Measurements from ENCODE around the gene SEPSECS. TPM values are rescaled to one million over a fixed set of nuclear protein-coding genes. Genes with fewer than 3 reads are reported as not detected.

The SEPSECS gene
- total RNA-seq (2021; fragmentation: NEBNext Ultra II Directional; extraction: Animal tissue kit (Norgen Biotek cat#: 25700)) (4.1 and 4.4 TPM in 2 replicates), polyA plus RNA-seq (2011; rRNA removed) (1.1 and 1.9 TPM in 2 replicates), polyA minus RNA-seq (2011; rRNA and poly(A)+ RNA removed) (4.9 and 5.9 TPM in 2 replicates)
- 2.4 TPM for polyA plus RNA-seq (2011; cell fraction: cytosol; rRNA removed)
- polyA plus RNA-seq (2011; cell fraction: nucleus; rRNA removed): 1.2 TPM
- polyA plus RNA-seq (2012, experiment 1 of 2): 1.6 to 2.8 TPM (median 1.9 TPM) in 4 replicates
- 0.13 TPM for polyA plus RNA-seq (2012, experiment 2 of 2)
- 2.2 TPM for polyA plus RNA-seq (2013, experiment 1 of 2)
- 2.0 TPM for polyA plus RNA-seq (2013, experiment 2 of 2)
- polyA minus RNA-seq (2011; cell fraction: cytosol; rRNA and poly(A)+ RNA removed): 7.7 TPM
- polyA minus RNA-seq (2011; cell fraction: nucleus; rRNA and poly(A)+ RNA removed): 9.7 TPM
- long read RNA-seq, experiment 1: 0 reads
- long read RNA-seq, experiment 2, partial matches to known transcripts: 2 of 2 reads
- long read RNA-seq, experiment 2, other reads (novel, unspliced or antisense): 0 of 2 reads

DNA sequence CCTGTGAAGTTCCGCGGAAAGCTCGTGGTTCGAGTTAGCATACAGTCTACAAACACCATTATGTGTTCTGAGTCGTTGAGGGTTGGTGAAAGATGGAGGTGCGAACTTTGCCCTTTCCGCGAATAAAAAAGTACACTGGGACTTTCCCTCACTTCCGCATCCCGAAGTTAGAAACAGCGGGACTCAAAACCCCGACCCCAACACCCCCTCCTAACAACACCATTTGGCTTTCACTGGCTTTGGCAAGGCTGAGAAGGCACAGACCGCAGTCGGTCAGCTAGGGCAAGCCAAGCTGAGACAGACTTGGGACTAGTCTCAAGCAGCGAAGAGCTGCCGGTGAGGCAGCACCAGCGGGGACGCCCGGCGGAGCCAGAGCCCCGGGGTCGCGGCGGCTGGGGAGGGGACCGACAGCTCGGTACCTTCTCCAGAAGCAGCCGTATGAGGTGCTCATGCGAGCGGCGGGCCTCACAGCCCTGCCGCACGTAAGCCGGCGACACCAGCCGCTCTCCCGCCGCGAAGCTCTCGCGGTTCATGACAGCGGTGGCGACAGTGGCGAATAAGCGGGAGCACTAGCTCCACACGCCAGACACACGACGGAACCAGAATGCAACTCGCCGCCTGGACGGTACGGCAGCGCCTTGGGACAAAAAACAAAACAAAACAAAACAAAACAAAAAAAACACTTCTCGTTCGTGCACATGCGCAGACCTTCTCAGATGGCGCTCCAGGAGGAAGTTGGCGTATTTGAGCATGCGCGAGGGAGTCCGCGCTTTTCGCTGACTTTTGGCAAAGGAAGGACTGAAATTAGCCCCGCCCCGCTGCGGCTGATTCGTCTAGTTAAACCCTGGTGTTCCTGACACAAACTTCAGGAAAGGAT, at the start of gene SEPSECS:
Gene SEPSECS, minus strand, starts transcription at position 613 of the 877 bp plus-strand sequence. Its CDS starts 80 bp downstream, at position 533.
- no peaks in the 10 kb centered on the region for H3K27me3 ChIP-seq (replicated peaks in 1 of 4; ENCODE audit: control insufficient read depth in 3 of 4, extremely low read depth in 1 of 4, insufficient read depth in 3 of 4, low read length in 3 of 4)
- peak within 1 kb of the TSS; percentile 79; the same call in 1 of the 2 replicates for H3K18ac ChIP-seq (ENCODE audit: extremely low read depth, low read length)
- no peaks in the 10 kb centered on the region for H3K79me2 ChIP-seq (ENCODE audit: control insufficient read depth in 1 of 2, insufficient read depth in 2 of 2, low read length in 2 of 2)
- peak within 1 kb of the TSS; percentile 67 to 82 (median 82) for H3K4me3 ChIP-seq (ENCODE audit: extremely low read depth in 1 of 4, insufficient read depth in 2 of 4, low read depth in 3 of 4, low read length in 4 of 4)
- WGBS, 2 experiments (ENCODE audit: extremely low coverage in 1 of 2, insufficient coverage in 1 of 2, insufficient read length in 1 of 2, insufficient replicate concordance in 2 of 2, low coverage in 1 of 2, low lambda C conversion rate in 2 of 2, missing lambda C conversion rate in 1 of 2): 3% methylated on average over 66 of the region's 66 CpGs; no CpG with 5 or more reads in 1 of the 2 experiments
- POLR2A ChIA-PET (ENCODE audit: partially characterized antibody): interaction anchor here (1.5 to 2.4 kb wide), 3 partner anchors 15 to 153 kb away, joined by 4 to 9 read pairs (median 8); partner anchors contain the start of gene ZCCHC4
- H2BK5ac ChIP-seq (ENCODE audit: low read depth, low read length): peak within 1 kb of the TSS; percentile 72
- peaks cover 7% of the 10 kb centered on the region for H3K23me2 ChIP-seq (ENCODE audit: low read depth, low read length)
- H3K56ac ChIP-seq (replicated peaks; ENCODE audit: insufficient read length, low read depth, low read length): peak within 1 kb of the TSS; percentile 63
- H2BK20ac ChIP-seq (ENCODE audit: low read length): no peak within 1 kb of the TSS
- H3K27ac ChIP-seq (ENCODE audit: low read depth, low read length): peak within 1 kb of the TSS; percentile 88
- no peak within 1 kb of the TSS for H3K23ac ChIP-seq (ENCODE audit: insufficient read length)
- peak within 1 kb of the TSS; percentile 81 for H4K5ac ChIP-seq (ENCODE audit: insufficient read length, low read depth, low read length)
- H2BK15ac ChIP-seq (ENCODE audit: low read length): no peak within 1 kb of the TSS; the same call in none of the 2 replicates
- CTCF ChIA-PET (ENCODE audit: partially characterized antibody): interaction anchor here (1.2 to 2.9 kb wide), 2 partner anchors 14 to 152 kb away, joined by 3 to 8 read pairs; partner anchors contain the start of gene ZCCHC4
- no peak within 1 kb of the TSS for H3K14ac ChIP-seq (ENCODE audit: insufficient read length)
- peak within 1 kb of the TSS; percentile 79 for H2AFZ ChIP-seq (ENCODE audit: low read length)
- H3K4me2 ChIP-seq (ENCODE audit: insufficient read depth in 1 of 2, low read depth in 2 of 2, low read length in 2 of 2): peak within 1 kb of the TSS; percentile 74 to 90
- no peak within 1 kb of the TSS for H2BK120ac ChIP-seq (replicated peaks; ENCODE audit: low read depth, low read length)
- H3K36me3 ChIP-seq (ENCODE audit: control insufficient read depth in 2 of 4, insufficient read depth in 4 of 4, low read length in 3 of 4): no peaks in the 10 kb centered on the region; a peak in 1 of 8 replicates
- H3K79me1 ChIP-seq (ENCODE audit: low read depth, low read length): no peaks in the 10 kb centered on the region
- peaks cover 0 to 3% (median 2%) of the 10 kb centered on the region in 4 experiments; a peak in 4 of 7 replicates for H3K4me1 ChIP-seq (replicated peaks in 1 of 4; ENCODE audit: control insufficient read depth in 3 of 4, insufficient read depth in 4 of 4, low read length in 3 of 4)
- DNase-seq (ENCODE audit: low read depth in 1 of 2, low spot score in 2 of 2) (peak; percentile 73 to 90), FAIRE-seq (peak; percentile 77)
- H2BK12ac ChIP-seq (ENCODE audit: low read depth, low read length): peak within 1 kb of the TSS; percentile 64
- H3K4ac ChIP-seq (replicated peaks; ENCODE audit: insufficient read length, low read depth, low read length): no peak within 1 kb of the TSS
- H3K9ac ChIP-seq (replicated peaks in 1 of 4; ENCODE audit: extremely low read depth in 1 of 4, low read depth in 3 of 4, low read length in 3 of 4): peak within 1 kb of the TSS in 3 of 4 experiments; percentile 75 to 81 (median 77); a peak in 6 of 7 replicates
- no peaks in the 10 kb centered on the region for H3K9me3 ChIP-seq (ENCODE audit: insufficient read depth in 2 of 2, low read depth in 1 of 2, low read length in 1 of 2)
- H2AK5ac ChIP-seq (ENCODE audit: low read depth, low read length): no peak within 1 kb of the TSS
- H4K91ac ChIP-seq (replicated peaks; ENCODE audit: insufficient read length, low read length): peak within 1 kb of the TSS; percentile 57
- peak within 1 kb of the TSS; percentile 82; the same call in 1 of the 2 replicates for H4K8ac ChIP-seq (ENCODE audit: extremely low read depth, insufficient read depth, low read length)
- peaks cover 0 to 1% of the 10 kb centered on the region in 2 experiments for H4K20me1 ChIP-seq (replicated peaks in 1 of 2; ENCODE audit: control insufficient read depth in 1 of 2, insufficient read depth in 2 of 2, low read length in 2 of 2)
- peak; percentile 77 for TF ChIP-seq PHF8 (conservative IDR thresholded peaks at IDR 0.05; ENCODE audit: low read depth, low read length)
- peak; percentile 94 for TF ChIP-seq E2F6 (IDR thresholded peaks at IDR 0.05)

All from H1 (cell line).